ENCODE data around the gene RAB8A.

Gene RAB8A

GRCh38 chr19:16180611-16181010 lies 68.9 kb downstream of the RAB8A start:
- no peak for DNase-seq (ENCODE audit: low read depth)

Measured in activated T-helper 1 cell treated with Interleukin-2 at 50 U/mL for 16 hours (primary cell).